COLO668 (cell line): ENCODE results near the gene SOWAHC.

Source experiments
- DNase-seq: peaks from one replicate; lab custom pipeline; 2025; ENCODE audit not compliant: unreplicated experiment; lab: John Stamatoyannopoulos, UW

The SOWAHC gene

GRCh38 chr2:109645412-109646184 is 31.4 kb downstream of the SOWAHC start:
- no peak for DNase-seq

GRCh38 chr2:109646961-109647360 is 32.8 kb downstream of the SOWAHC start:
- DNase-seq: no peak

- no peak for DNase-seq
Measured at GRCh38 chr2:109647636-109648035, 33.5 kb downstream of the SOWAHC start.

DNA sequence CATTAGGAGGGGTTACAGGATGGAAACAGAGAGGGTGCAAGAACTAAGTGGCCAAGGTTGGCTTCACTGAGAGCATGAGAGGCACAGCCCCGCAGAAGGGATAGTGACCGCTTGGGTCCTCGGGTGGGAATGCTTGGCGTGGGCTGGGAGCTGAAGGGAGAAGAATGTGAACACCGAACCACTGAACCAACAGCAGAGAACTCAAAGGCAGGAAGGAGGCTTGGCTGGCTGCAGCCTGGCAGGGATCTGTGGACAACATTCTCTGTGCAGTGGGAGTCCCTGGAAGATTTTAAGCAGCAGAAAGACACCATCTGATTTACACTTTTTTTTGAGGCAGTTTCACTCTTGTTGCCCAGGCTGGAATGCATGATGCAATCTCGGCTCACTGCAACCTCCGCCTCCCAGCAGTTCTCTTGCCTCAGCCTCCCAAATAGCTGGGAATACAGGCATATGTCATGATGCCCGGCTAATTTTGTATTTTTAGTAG is 33.9 kb downstream of the SOWAHC start:
- no peak for DNase-seq

DNA sequence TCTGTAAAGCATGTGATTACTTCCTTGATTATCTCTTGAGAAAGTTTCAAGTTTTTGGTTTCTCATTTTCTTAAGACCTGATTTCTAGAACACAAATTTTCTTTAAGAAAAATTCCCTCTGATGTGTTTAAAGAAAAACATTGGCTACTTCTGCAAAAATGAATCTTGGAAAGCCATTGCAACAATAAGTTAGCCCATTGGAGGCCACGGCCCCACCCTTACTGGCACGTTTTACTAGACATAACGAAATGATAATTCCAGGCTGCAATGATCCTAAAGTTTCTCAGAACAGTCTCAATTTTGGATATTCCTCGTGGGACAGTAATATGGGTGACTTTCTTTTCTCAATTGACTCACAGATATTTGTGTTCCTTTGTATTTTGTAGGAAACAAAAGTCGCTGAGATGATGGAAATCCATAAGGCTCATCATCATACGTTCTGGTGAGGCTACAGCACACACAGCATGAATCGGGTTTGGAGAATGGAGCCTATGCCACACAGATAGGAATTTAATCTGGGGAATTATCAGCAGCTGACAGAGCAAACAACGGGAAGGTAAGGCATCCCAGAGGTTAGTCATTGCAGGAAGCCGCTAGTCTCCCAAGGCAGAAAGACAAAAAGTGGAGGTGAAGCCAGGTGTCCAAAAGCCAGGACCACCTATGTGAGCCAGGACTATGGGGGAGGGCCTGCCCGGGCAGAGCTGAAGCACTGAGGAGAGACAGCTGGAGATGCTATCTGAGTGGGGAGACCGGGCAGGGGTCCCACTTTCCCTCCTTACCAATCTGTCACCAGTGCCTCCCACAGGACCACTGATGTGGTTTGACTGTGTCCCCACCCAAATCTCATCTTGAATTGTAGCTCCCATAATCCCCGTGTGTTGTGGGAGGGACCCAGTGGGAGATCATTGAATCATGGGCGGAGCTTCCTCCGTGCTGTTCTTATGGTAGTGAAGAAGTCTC is 35.9 kb downstream of the SOWAHC start:
- DNase-seq: no peak

GRCh38 chr2:109654326-109655050 is 40.3 kb downstream of the SOWAHC start:
- no peak for DNase-seq

DNA sequence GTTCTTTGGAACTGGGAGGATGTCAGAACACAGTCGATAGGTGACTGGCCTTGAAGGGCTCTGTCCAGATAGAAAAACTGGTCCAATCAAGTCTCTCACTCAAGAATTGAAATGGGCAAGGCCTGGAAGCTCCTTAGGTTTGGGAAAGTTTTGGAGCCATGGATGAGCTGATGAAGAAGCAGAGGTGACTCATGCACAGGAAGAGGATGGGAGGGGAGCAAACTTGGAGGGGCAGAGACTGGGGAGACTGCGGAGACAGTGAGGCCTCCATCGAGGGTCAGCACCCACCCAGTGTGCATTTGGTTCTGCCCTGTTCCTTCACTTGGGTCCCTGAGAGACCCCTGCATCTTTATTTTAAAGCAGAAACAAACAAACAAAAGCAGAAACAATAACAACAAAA is 41.1 kb downstream of the SOWAHC start:
- DNase-seq: no peak

DNA sequence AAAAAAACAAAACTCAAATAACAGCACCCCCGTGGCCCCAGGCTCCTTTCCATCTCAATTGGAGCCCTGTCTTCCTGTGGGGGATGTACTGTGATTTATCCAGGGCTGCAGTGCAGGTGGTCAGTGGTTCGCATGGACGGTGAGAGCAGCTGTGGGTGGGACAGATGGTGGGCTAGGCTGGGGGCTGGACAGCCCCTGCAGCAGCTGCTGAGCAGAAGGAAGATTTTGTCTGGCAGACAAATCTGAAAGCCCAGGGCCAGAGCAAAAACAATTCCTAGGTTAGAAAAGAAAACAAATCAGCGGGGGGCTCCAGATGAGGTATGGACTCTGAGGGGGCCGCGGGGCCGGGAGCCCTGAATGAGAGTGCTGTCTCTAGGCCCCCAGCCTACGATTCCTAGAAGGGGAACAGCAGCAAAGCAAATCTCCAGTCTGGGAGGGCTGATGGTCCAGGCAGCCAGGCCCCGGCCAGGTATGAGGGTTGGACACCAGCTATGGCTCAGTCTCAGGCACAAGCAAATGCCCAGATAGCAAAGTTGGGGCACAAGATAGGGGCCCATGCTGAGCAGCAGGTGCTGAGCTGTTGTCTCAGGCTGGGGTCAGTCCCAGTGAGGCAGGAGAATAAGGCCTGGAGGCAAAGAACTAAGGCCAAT is 45.4 kb downstream of the SOWAHC start:
- DNase-seq: no peak

- DNase-seq: no peak
Measured at GRCh38 chr2:109660046-109660860, 46.1 kb downstream of the SOWAHC start.

DNA sequence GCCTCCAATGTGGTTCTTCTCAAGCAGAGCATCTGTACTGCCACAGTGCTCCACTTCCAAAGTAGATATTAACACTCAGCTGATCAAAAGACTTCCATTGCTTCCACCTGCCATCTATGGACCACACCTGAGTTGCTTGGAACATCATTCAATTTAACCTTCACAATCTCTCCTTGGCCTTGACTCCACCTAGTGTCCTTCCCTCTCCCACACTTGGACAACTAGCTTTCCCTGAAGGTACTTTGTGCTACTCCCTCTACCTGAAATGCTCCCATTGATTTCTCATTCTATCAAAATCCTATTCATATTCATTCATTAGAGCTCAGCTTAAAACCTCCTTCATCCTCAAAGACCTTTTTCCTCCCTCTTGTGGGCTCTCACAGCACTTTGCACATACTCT is 48.7 kb downstream of the SOWAHC start:
- DNase-seq: peak; percentile 9

DNA sequence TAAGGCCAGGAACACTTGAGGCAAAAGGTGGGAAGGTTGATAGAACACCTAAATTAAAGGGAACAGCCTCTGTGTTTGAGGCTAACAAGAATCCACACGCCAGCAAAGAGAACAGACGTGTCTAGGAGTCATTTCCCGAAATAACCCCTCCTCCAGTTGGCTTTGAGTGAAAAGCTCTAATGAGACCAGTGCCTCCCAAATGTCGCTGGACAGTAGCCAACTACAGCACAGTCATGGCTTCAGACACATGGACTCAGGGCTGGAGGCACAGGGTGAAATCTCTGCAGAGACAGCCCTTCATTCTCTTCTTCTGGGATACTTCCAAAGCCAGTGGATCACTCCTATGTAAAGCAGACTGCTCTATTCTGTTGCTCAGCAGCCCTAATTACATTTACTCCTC is 49.6 kb downstream of the SOWAHC start:
- no peak for DNase-seq

DNA sequence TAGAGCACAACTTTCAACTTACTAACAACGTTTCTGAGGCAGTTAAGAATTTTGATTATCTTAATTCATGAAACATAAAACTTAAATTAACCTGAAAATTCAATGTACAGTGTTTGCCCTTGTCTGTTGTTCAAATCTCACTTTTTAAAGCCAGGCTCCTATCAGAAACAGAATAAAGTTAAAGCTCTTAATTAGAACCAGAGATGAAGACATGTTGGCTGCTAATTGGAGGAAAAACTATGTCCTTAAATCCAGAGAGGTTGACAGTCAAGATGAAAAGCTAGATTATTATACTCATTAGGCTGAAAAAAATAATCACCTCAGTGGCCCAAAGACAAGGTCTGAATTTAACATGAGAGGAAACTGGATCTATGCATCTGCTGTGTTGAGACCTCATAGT is 52.3 kb downstream of the SOWAHC start:
- no peak for DNase-seq
